Right lobe of liver (tissue), 6 donors: Measurements from ENCODE around the gene AQR. TPM values are rescaled to one million over a fixed set of nuclear protein-coding genes. Genes with fewer than 3 reads are reported as not detected.

ENCODE experiments used
- ATAC-seq, 4 donors: fragments of 200-7000 bp; cut with Tn5 transposase; one replicate each; pipeline ENCODE4 v1.9.1; 2020; ENCODE audit warnings: mild to moderate bottlenecking in 4 of 4, moderate library complexity in 4 of 4
- DNase-seq, 3 donors: peaks; one replicate each; pipeline ENCODE4 v3.0.0-alpha.2; 2020
- H3K27ac ChIP-seq, 3 donors: fragments of 200-600 bp; one replicate each; pipeline ENCODE4 v1.8.0; 2022
- H3K27me3 ChIP-seq, 2 donors: fragments of 200-600 bp; one replicate each; pipeline ENCODE4 v1.8.0; 2022
- H3K36me3 ChIP-seq, 4 donors: fragments of 200-600 bp; sonication (generic) in 1 of 4; one replicate each; pipeline versions ENCODE4 v1.5.1 to v1.8.0; 2017 to 2022; ENCODE audit warnings: control low read depth in 1 of 4
- H3K4me1 ChIP-seq, 4 donors: fragments of 200-600 bp; sonication (generic) in 1 of 4; one replicate each; pipeline versions ENCODE4 v1.5.1 to v1.8.0; 2017 to 2022; ENCODE audit warnings: control low read depth in 1 of 4
- H3K4me3 ChIP-seq, 3 donors: fragments of 200-600 bp; one replicate each; pipeline ENCODE4 v1.8.0; 2022
- H3K9me3 ChIP-seq, 4 donors: fragments of 200-600 bp; sonication (generic) in 1 of 4; one replicate each; pipeline versions ENCODE4 v1.5.1 to v1.8.0; 2017 to 2022; ENCODE audit warnings: control low read depth in 1 of 4
- POLR2A ChIP-seq: fragments of 450-650 bp; IDR thresholded peaks from one replicate; pipeline ENCODE4 v1.6.1; 2017; ENCODE audit warnings: antibody characterized with exemption, mild to moderate bottlenecking
- WGBS: methylation state at CpG from one replicate; pipeline ENCODE4 v1.1.6; 2018; ENCODE audit warnings: low coverage, low lambda C conversion rate; ENCODE audit not compliant: insufficient coverage; ENCODE audit errors: missing lambda C conversion rate; 5-methylcytosine and 5-hydroxymethylcytosine counted together
- intact Hi-C, 2 donors: fragments of 100-400 bp; cut with DNase I; formaldehyde crosslinking; loops; one replicate each; pipeline versions ENCODE4 v1.11.2 to v1.14.1; 2022
- total RNA-seq, 6 experiments: library from RNA; depleted of rRNA in 2 of 6; stranded (reverse); fragments of >200 nt in 2 of 6; fragmentation: NEBNext Ultra II Directional in 3 of 6; extraction: Animal tissue kit (Norgen Biotek cat#: 25700) in 3 of 6; gene quantifications; one replicate each; pipeline versions ENCODE4 v1.1.0 to v1.2.4, GENCODE V29; 2016 to 2023
- TF ChIP-seq, protein P1 (sequence below), 4 donors: fragments of 200-600 bp in 3 of 4; fragments of 450-650 bp in 1 of 4; IDR thresholded peaks; one replicate each; pipeline versions ENCODE4 v1.5.1 to v1.8.0; 2016 to 2022; ENCODE audit warnings: antibody characterized with exemption in 4 of 4, mild to moderate bottlenecking in 2 of 4
- donor health status: DM: no; HTN: yes; CAD: no.
- donor health status: DM: no; HTN: no; CAD: no.
- donor health status: DM: no; HTN: no; CAD: no.
- donor health status: DM: no; HTN: yes; CAD: no.
- donor health status: DM: no; HTN: yes; CAD: no.

The AQR gene
- total RNA-seq, 6 experiments from 2014 or later = 9.1 to 15.3 (median 11.8) TPM

DNA sequence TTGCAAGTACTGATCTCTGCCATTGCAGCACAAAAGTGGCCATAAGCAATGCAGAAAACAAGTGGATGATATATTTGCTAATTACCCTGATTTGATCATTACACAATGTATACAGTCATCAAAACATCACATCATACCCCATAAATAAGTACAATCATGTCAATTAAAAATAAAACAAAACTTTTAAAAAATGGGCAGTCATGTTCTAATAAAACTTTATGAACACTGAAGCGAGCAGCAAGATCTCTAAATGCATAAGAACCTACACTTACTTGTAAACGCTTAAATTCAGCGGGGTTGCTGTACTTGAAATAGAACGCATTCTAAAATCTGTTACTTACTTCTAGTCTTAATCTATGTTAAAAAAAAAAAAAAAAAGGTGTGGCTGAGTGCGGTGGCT is 73.4 kb downstream of the AQR start:
- Histone ChIP-seq H3K4me3 (no peak overlapping the region), H3K9me3 (no peaks in the 10 kb centered on the region), H3K27ac (no peak overlapping the region), H3K27me3 (no peaks in the 10 kb centered on the region), H3K36me3 (peaks cover 0 to 36% (median 6%) of the 10 kb centered on the region in 4 donors), H3K4me1 (peaks cover 0 to 4% (median 0%) of the 10 kb centered on the region in 4 donors)
- TF ChIP-seq, protein P1, sequence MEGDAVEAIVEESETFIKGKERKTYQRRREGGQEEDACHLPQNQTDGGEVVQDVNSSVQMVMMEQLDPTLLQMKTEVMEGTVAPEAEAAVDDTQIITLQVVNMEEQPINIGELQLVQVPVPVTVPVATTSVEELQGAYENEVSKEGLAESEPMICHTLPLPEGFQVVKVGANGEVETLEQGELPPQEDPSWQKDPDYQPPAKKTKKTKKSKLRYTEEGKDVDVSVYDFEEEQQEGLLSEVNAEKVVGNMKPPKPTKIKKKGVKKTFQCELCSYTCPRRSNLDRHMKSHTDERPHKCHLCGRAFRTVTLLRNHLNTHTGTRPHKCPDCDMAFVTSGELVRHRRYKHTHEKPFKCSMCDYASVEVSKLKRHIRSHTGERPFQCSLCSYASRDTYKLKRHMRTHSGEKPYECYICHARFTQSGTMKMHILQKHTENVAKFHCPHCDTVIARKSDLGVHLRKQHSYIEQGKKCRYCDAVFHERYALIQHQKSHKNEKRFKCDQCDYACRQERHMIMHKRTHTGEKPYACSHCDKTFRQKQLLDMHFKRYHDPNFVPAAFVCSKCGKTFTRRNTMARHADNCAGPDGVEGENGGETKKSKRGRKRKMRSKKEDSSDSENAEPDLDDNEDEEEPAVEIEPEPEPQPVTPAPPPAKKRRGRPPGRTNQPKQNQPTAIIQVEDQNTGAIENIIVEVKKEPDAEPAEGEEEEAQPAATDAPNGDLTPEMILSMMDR (IDR thresholded peaks at IDR 0.05) = no peak
- no peak for TF ChIP-seq POLR2A
- intact Hi-C loops = no loop called here
- DNase-seq = no peak
- WGBS = 92% methylated on average over 4 of the region's 5 CpGs
- ATAC-seq = no peak

DNA sequence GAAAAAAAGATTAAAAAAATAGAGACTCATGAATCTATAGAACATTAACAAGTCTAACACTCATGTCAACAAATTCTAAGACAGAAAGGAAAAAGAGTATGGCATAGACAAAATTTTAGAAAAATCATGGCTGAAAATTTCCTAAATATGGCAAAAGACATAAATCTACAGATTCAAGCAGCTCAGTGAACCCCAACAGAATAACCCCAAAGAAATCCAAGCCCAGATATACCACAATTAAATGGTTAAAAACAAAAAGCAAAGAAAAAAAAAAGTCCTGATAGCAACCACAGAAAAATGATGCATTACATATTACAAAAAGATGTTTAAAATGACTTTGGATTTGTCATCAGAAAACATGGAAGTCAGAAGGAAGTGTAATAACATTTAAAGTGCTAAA is 75.6 kb downstream of the AQR start:
- Histone ChIP-seq H3K27me3 (no peaks in the 10 kb centered on the region), H3K4me3 (no peak overlapping the region), H3K9me3 (no peaks in the 10 kb centered on the region), H3K27ac (no peak overlapping the region), H3K4me1 (peaks cover 0 to 4% (median 0%) of the 10 kb centered on the region in 4 donors), H3K36me3 (peaks cover 0 to 26% (median 15%) of the 10 kb centered on the region in 4 donors)
- no peak for DNase-seq
- no peak for TF ChIP-seq POLR2A
- TF ChIP-seq, protein P1 (IDR thresholded peaks at IDR 0.05) = no peak
- intact Hi-C loops = no loop called here
- no peak for ATAC-seq

DNA sequence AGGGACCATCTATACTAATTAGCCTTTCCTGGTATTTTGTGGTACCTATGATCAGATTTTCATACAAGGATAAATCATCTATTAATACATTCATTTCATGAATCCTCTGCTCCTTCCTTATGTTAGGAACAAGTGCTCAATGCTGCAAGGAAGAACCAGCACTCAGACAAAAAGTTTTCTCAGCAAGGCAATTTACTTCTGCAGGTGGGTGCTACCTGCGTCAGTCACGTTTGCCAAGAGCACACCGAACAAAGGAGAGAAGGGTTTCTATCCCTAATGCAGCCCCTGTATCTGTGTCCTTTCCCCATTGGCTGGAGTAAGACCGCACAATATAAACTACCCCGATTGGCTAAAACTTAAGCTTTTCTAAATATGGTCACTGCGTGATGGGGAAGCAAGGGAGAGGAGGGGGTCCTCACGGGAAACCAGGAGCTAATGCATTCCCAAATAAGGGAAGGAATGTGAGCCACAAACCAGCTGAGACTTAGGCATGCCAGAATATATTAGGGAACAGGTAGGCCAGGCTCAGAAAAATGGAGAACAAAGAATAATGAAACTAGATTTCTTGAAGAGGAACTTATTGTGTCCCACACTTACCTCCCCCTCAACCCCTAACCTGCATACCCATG is 76.5 kb downstream of the AQR start:
- no peak overlapping the region for H3K27ac ChIP-seq
- no peaks in the 10 kb centered on the region for H3K9me3 ChIP-seq
- peaks cover 0 to 4% (median 0%) of the 10 kb centered on the region in 4 donors for H3K4me1 ChIP-seq
- DNase-seq (no peak), ATAC-seq (no peak)
- TF ChIP-seq, protein P1 (IDR thresholded peaks at IDR 0.05) = no peak
- TF ChIP-seq POLR2A = no peak
- intact Hi-C loops = no loop called here
- H3K27me3 ChIP-seq = no peaks in the 10 kb centered on the region
- H3K4me3 ChIP-seq = no peak overlapping the region
- peaks cover 0 to 22% (median 15%) of the 10 kb centered on the region in 4 donors for H3K36me3 ChIP-seq
- WGBS = 86% methylated on average over 7 of the region's 7 CpGs

DNA sequence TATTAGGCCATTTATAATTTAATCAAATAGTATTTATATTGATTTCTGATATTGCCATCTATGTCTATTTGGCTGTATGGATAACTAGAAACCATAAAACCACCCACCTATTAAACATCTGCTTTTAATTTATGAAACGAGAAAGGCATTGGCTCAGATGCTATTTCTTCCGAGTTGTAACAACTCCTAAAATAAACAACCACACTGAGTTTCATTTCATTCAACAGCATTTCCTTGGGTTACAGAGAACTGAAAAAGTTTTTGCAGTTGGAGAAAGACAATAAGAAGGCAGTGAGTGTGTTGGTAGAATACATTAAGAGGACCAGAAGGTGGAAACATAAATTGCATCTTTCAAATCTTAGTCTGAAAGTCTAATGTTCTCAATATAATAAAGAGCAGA is 79.1 kb downstream of the AQR start:
- DNase-seq (no peak), ATAC-seq (no peak)
- intact Hi-C loops = no loop called here
- Histone ChIP-seq H3K36me3 (peaks cover 0 to 21% (median 15%) of the 10 kb centered on the region in 4 donors), H3K27ac (no peak overlapping the region), H3K4me1 (no peaks in the 10 kb centered on the region), H3K27me3 (no peaks in the 10 kb centered on the region), H3K9me3 (no peaks in the 10 kb centered on the region), H3K4me3 (no peak overlapping the region)
- WGBS = 86% methylated on average over 2 of the region's 2 CpGs
- TF ChIP-seq, protein P1 (IDR thresholded peaks at IDR 0.05) = no peak
- no peak for TF ChIP-seq POLR2A
